B cell (primary cell): Measurements from ENCODE around the gene ZBTB11. TPM values are rescaled to one million over a fixed set of nuclear protein-coding genes. Genes with fewer than 3 reads are reported as not detected.

Source experiments
- ATAC-seq: fragments of 200-7000 bp; cut with Tn5 transposase; one replicate; pipeline ENCODE4 v1.10.0; 2021; ENCODE audit warnings: low read depth, mild to moderate bottlenecking, moderate number of reproducible peaks, moderate library complexity
- CTCF ChIA-PET: fragments of 350-600 bp; sonication (Branson Sonifier 250); formaldehyde crosslinking; loops from one replicate; lab custom pipeline; 2021; ENCODE audit warnings: antibody characterized with exemption, inconsistent platforms; lab: Charles Lee
- POLR2A ChIA-PET: fragments of 350-600 bp; sonication (Branson Sonifier 250); formaldehyde crosslinking; loops from one replicate; lab custom pipeline; 2021; ENCODE audit warnings: antibody characterized with exemption; lab: Charles Lee
- DNase-seq: peaks from one replicate; pipeline ENCODE4 v3.0.0; 2013
- H2AFZ ChIP-seq: 2 replicates; pipeline ENCODE4 v1.6.1; 2012; ENCODE audit warnings: mild to moderate bottlenecking, low read depth, low read length; ENCODE audit not compliant: insufficient read depth, poor library complexity, severe bottlenecking
- H3K27ac ChIP-seq, 2 donors: 1 replicate in 1 of 2; 2 replicates in 1 of 2; pipeline ENCODE4 v1.5.1; 2012 to 2013; ENCODE audit warnings: low read length in 2 of 2, mild to moderate bottlenecking in 2 of 2, moderate library complexity in 1 of 2
- H3K27me3 ChIP-seq, 4 experiments: fragments of 200-600 bp in 1 of 4; sonication (generic) in 1 of 4; replicated peaks in 1 of 4; 1 replicate in 2 of 4; 2 replicates in 2 of 4; pipeline versions ENCODE4 v1.6.1 to v1.7.0; 2013 to 2016; ENCODE audit warnings: low read length in 3 of 4, mild to moderate bottlenecking in 2 of 4, mixed read lengths in 1 of 4, moderate library complexity in 1 of 4; ENCODE audit not compliant: insufficient read depth in 4 of 4, control insufficient read depth in 3 of 4; ENCODE audit errors: control extremely low read depth in 1 of 4
- H3K36me3 ChIP-seq, 2 experiments: replicated peaks in 1 of 2; 1 replicate in 1 of 2; 2 replicates in 1 of 2; pipeline versions ENCODE4 v1.6.1 to v1.7.1; 2013; ENCODE audit warnings: low read length in 1 of 2; ENCODE audit not compliant: insufficient read depth in 2 of 2, control insufficient read depth in 1 of 2; ENCODE audit errors: control extremely low read depth in 1 of 2, extremely low read depth in 1 of 2
- H3K4me1 ChIP-seq, 2 donors: fragments of 200-600 bp in 1 of 2; sonication (generic) in 1 of 2; 1 replicate in 1 of 2; 2 replicates in 1 of 2; pipeline versions ENCODE4 v1.5.1 to v1.6.1; 2013 to 2017; ENCODE audit warnings: low read length in 2 of 2; ENCODE audit not compliant: control insufficient read depth in 2 of 2, insufficient read depth in 2 of 2
- H3K4me2 ChIP-seq: replicated peaks from 2 replicates; pipeline ENCODE3; 2012; ENCODE audit warnings: mild to moderate bottlenecking, low read depth, low read length; ENCODE audit not compliant: poor library complexity, severe bottlenecking
- H3K4me3 ChIP-seq, 5 experiments: fragments of 200-600 bp in 1 of 5; sonication (generic) in 1 of 5; 1 replicate in 3 of 5; 2 replicates in 2 of 5; pipeline versions ENCODE4 v1.5.1 to v1.7.0; 2011 to 2016; ENCODE audit warnings: low read length in 4 of 5, mild to moderate bottlenecking in 4 of 5, low read depth in 2 of 5, control low read depth in 1 of 5, moderate library complexity in 1 of 5; ENCODE audit not compliant: insufficient read depth in 1 of 5; ENCODE audit errors: control extremely low read depth in 1 of 5, extremely low read depth in 1 of 5
- H3K79me2 ChIP-seq: fragments of 200-600 bp; sonication (generic); one replicate; pipeline ENCODE4 v1.6.0; 2016; ENCODE audit warnings: low read length; ENCODE audit not compliant: control insufficient read depth, insufficient read depth
- H3K9ac ChIP-seq: fragments of 200-600 bp; sonication (generic); 2 replicates; pipeline ENCODE4 v1.6.1; 2017; ENCODE audit warnings: mild to moderate bottlenecking, low read length, moderate library complexity
- H3K9me3 ChIP-seq, 3 donors: one replicate each; pipeline versions ENCODE4 v1.6.1 to v1.7.1; 2013; ENCODE audit warnings: low read length in 2 of 3; ENCODE audit not compliant: control insufficient read depth in 2 of 3, insufficient read depth in 1 of 3; ENCODE audit errors: control extremely low read depth in 1 of 3
- H4K20me1 ChIP-seq: 2 replicates; pipeline ENCODE4 v1.6.0; 2012; ENCODE audit warnings: mild to moderate bottlenecking, low read length; ENCODE audit not compliant: insufficient read depth, control insufficient read depth, poor library complexity, severe bottlenecking
- H3K27ac Mint-ChIP-seq: one replicate; pipeline ENCODE4 v1.8.0; 2021; ENCODE audit warnings: mixed read lengths
- H3K27me3 Mint-ChIP-seq: one replicate; pipeline ENCODE4 v1.8.0; 2021; ENCODE audit warnings: mixed read lengths
- H3K4me1 Mint-ChIP-seq: one replicate; pipeline ENCODE4 v1.8.0; 2021; ENCODE audit warnings: mixed read lengths
- H3K4me3 Mint-ChIP-seq: one replicate; pipeline ENCODE4 v1.8.0; 2021; ENCODE audit warnings: mixed read lengths
- H3K9me3 Mint-ChIP-seq: one replicate; pipeline ENCODE4 v1.8.0; 2022; ENCODE audit warnings: mixed read lengths; ENCODE audit not compliant: insufficient read depth
- CTCF ChIP-seq: fragments of 200-600 bp; IDR thresholded peaks from one replicate; pipeline ENCODE4 v1.8.0; 2022; ENCODE audit warnings: antibody characterized with exemption, mild to moderate bottlenecking
- EZH2 ChIP-seq: IDR thresholded peaks from 2 replicates; pipeline ENCODE4 v1.6.1; 2012; ENCODE audit warnings: borderline replicate concordance, low read depth, mild to moderate bottlenecking, moderate library complexity, low read length; ENCODE audit not compliant: insufficient read depth, poor library complexity, severe bottlenecking
- WGBS: methylation state at CpG from one replicate; pipeline ENCODE4 v1.1.5; 2013; ENCODE audit warnings: missing lambda C conversion rate; ENCODE audit not compliant: insufficient coverage; 5-methylcytosine and 5-hydroxymethylcytosine counted together
- intact Hi-C: fragments of 100-400 bp; cut with micrococcal nuclease; formaldehyde crosslinking; loops from one replicate; pipeline ENCODE4 v1.10.0; 2022
- polyA plus RNA-seq: library from polyadenylated mRNA; depleted of rRNA; stranded (reverse); fragments of >200 nt; gene quantifications from 2 replicates; pipeline ENCODE4 v1.2.3, GENCODE V29; 2012
- total RNA-seq, 2 donors: library from RNA; stranded (reverse); fragments of 120-200 nt in 1 of 2; gene quantifications; 1 replicate in 1 of 2; 2 replicates in 1 of 2; pipeline versions ENCODE4 v1.2.3 to v1.2.4, GENCODE V29; 2013 to 2022

Gene ZBTB11
- total and polyA plus RNA-seq, 2 donors (not counting 1 experiment from before 2014, with no cell fraction given), result 16.3 to 42.6 TPM

GRCh38 chr3:101646726-101647125 lies 30.2 kb downstream of the ZBTB11 start:
- 100% methylated on average over 1 of the region's 1 CpG for WGBS
- no peak for ATAC-seq
- no peak overlapping the region for H2AFZ ChIP-seq
- intact Hi-C loops, result no loop called here
- ChIA-PET CTCF (no interaction called here), POLR2A (no interaction called here)
- no peak overlapping the region for H3K4me2 ChIP-seq
- DNase-seq, result no peak
- H3K4me1 ChIP-seq, result no peaks in the 10 kb centered on the region
- no peaks in the 10 kb centered on the region for H3K79me2 ChIP-seq
- Mint-ChIP-seq H3K4me1 (no peaks in the 10 kb centered on the region), H3K27ac (no peak overlapping the region), H3K4me3 (no peak overlapping the region), H3K9me3 (no peaks in the 10 kb centered on the region), H3K27me3 (no peaks in the 10 kb centered on the region)
- no peak overlapping the region for H3K4me3 ChIP-seq
- H4K20me1 ChIP-seq, result no peaks in the 10 kb centered on the region
- no peak for TF ChIP-seq EZH2
- TF ChIP-seq CTCF, result no peak
- no peak overlapping the region for H3K27ac ChIP-seq
- no peaks in the 10 kb centered on the region for H3K27me3 ChIP-seq
- H3K9me3 ChIP-seq, result no peaks in the 10 kb centered on the region
- H3K36me3 ChIP-seq, result peaks cover 8 to 33% of the 10 kb centered on the region in 2 experiments
- H3K9ac ChIP-seq, result no peak overlapping the region

GRCh38 chr3:101643861-101644613 lies 32.9 kb downstream of the ZBTB11 start:
- H3K27me3 ChIP-seq, result no peaks in the 10 kb centered on the region
- Mint-ChIP-seq H3K9me3 (no peaks in the 10 kb centered on the region), H3K4me1 (no peaks in the 10 kb centered on the region), H3K27ac (no peak overlapping the region), H3K27me3 (no peaks in the 10 kb centered on the region), H3K4me3 (no peak overlapping the region)
- H3K4me1 ChIP-seq, result no peaks in the 10 kb centered on the region
- DNase-seq (no peak), ATAC-seq (no peak)
- no peaks in the 10 kb centered on the region for H3K79me2 ChIP-seq
- no peak overlapping the region for H3K9ac ChIP-seq
- ChIA-PET POLR2A (no interaction called here), CTCF (no interaction called here)
- no peak overlapping the region for H3K4me2 ChIP-seq
- no peaks in the 10 kb centered on the region for H3K9me3 ChIP-seq
- intact Hi-C loops, result no loop called here
- H3K36me3 ChIP-seq, result peaks cover under 1 to 15% of the 10 kb centered on the region in 2 experiments
- TF ChIP-seq CTCF (no peak), EZH2 (no peak)
- no peak overlapping the region for H2AFZ ChIP-seq
- no peak overlapping the region for H3K4me3 ChIP-seq
- no peak overlapping the region for H3K27ac ChIP-seq
- WGBS, result 100% methylated on average over 3 of the region's 6 CpGs
- H4K20me1 ChIP-seq, result no peaks in the 10 kb centered on the region
